ENCODE results near the gene ZFP36L1.

Gene ZFP36L1

DNA sequence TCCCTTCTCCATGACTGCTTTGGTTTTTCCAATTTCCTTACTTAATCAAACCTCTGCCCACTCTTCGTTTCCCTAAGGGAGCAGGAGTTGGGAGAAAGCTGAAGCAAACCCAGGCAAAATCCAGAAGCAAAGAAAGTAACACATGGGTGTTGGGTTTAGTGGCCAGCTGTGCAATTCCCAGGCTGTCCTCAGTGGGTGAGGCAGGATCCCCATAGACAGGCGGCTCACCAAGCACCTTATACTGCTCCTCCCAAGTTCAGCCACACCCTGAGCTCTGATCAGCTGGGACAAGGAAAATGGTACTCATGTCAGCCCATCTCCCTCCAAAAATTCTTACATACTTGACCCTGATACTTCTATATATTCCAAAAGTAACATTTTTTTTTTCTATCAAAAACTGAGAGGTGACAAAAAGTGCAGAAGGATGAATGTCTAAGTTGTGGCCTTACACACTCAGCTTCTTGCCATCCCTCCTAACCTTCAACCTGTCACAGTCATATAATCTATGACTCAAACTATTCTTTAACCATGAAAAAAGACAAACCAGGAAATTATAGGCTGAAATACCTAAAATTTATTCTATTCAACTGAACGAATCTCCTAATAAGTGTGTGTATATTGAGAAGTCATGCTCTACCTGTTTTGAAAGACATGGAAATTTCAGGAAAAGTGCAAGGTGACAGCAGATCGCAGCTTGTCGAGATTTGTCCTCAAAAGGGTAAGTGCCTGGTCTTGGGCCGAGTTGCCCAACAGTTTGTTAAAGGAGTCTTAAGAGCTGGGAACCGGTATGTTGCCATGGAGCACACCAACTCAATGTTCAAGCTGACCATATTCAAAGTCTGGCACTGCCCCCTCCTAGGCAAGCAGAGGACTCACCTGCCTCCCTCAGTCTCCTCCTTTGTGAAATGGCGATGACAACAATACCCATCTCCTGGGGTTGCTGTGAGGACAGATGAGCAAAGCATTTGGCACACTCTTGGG is 17.6 kb upstream of the ZFP36L1 start:
- TF ChIP-seq POLR2A (IDR thresholded peaks at IDR 0.05; ENCODE audit: low read depth, low read length): no peak
- TF ChIP-seq TAF1 (IDR thresholded peaks at IDR 0.05; ENCODE audit: low read depth, low read length): no peak
- no peak for TF ChIP-seq PAX5 (IDR thresholded peaks at IDR 0.05; ENCODE audit: insufficient read depth, low read length, severe bottlenecking)
- no peak for TF ChIP-seq POU2F2 (IDR thresholded peaks at IDR 0.05; ENCODE audit: low read depth, low read length)
- TF ChIP-seq POLR2AphosphoS5 (IDR thresholded peaks at IDR 0.05; ENCODE audit: low read depth, low read length): no peak
- no peak for TF ChIP-seq SPI1 (IDR thresholded peaks at IDR 0.05; ENCODE audit: low read depth, low read length)
- no peak for FAIRE-seq
- no peak for DNase-seq (ENCODE audit: insufficient read length, low spot score)

DNA sequence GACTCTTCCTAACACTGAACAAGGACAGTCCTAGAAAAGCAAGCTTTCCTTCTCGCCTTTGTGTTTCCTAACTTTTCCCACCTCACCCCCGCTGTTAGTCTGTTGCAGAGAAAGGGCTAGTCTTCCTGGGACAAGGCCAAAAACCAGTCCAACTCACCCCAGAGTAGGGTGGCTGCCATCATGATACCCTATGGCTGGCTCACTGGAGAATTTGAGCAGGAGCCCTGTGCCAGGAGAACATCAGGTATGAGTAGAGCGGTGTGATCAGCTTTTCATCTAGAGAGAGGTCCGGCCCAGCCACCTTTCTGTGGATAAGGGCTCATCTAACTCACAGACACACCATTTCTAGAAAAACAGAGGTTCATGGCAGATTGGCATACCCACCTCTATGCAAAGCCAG is 16.7 kb upstream of the ZFP36L1 start:
- DNase-seq (ENCODE audit: insufficient read length, low spot score): no peak
- FAIRE-seq: no peak
- TF ChIP-seq POLR2AphosphoS5 (IDR thresholded peaks at IDR 0.05; ENCODE audit: low read depth, low read length) (no peak), POLR2A (IDR thresholded peaks at IDR 0.05; ENCODE audit: low read depth, low read length) (no peak), POU2F2 (IDR thresholded peaks at IDR 0.05; ENCODE audit: low read depth, low read length) (no peak), SPI1 (IDR thresholded peaks at IDR 0.05; ENCODE audit: low read depth, low read length) (no peak), TAF1 (IDR thresholded peaks at IDR 0.05; ENCODE audit: low read depth, low read length) (no peak), PAX5 (IDR thresholded peaks at IDR 0.05; ENCODE audit: insufficient read depth, low read length, severe bottlenecking) (no peak)

GRCh38 chr14:68808696-68809480 is 16.0 kb upstream of the ZFP36L1 start:
- DNase-seq (ENCODE audit: insufficient read length, low spot score) (no peak), FAIRE-seq (no peak)
- no peak for TF ChIP-seq POLR2A (IDR thresholded peaks at IDR 0.05; ENCODE audit: low read depth, low read length)
- no peak for TF ChIP-seq POU2F2 (IDR thresholded peaks at IDR 0.05; ENCODE audit: low read depth, low read length)
- no peak for TF ChIP-seq PAX5 (IDR thresholded peaks at IDR 0.05; ENCODE audit: insufficient read depth, low read length, severe bottlenecking)
- no peak for TF ChIP-seq TAF1 (IDR thresholded peaks at IDR 0.05; ENCODE audit: low read depth, low read length)
- no peak for TF ChIP-seq POLR2AphosphoS5 (IDR thresholded peaks at IDR 0.05; ENCODE audit: low read depth, low read length)
- no peak for TF ChIP-seq SPI1 (IDR thresholded peaks at IDR 0.05; ENCODE audit: low read depth, low read length)

- TF ChIP-seq POLR2AphosphoS5 (IDR thresholded peaks at IDR 0.05; ENCODE audit: low read depth, low read length): no peak
- no peak for TF ChIP-seq POU2F2 (IDR thresholded peaks at IDR 0.05; ENCODE audit: low read depth, low read length)
- TF ChIP-seq TAF1 (IDR thresholded peaks at IDR 0.05; ENCODE audit: low read depth, low read length): no peak
- TF ChIP-seq SPI1 (IDR thresholded peaks at IDR 0.05; ENCODE audit: low read depth, low read length): no peak
- TF ChIP-seq POLR2A (IDR thresholded peaks at IDR 0.05; ENCODE audit: low read depth, low read length): no peak
- TF ChIP-seq PAX5 (IDR thresholded peaks at IDR 0.05; ENCODE audit: insufficient read depth, low read length, severe bottlenecking): no peak
- DNase-seq (ENCODE audit: insufficient read length, low spot score) (no peak), FAIRE-seq (no peak)
Measured at GRCh38 chr14:68807987-68808386, 15.1 kb upstream of the ZFP36L1 start.

DNA sequence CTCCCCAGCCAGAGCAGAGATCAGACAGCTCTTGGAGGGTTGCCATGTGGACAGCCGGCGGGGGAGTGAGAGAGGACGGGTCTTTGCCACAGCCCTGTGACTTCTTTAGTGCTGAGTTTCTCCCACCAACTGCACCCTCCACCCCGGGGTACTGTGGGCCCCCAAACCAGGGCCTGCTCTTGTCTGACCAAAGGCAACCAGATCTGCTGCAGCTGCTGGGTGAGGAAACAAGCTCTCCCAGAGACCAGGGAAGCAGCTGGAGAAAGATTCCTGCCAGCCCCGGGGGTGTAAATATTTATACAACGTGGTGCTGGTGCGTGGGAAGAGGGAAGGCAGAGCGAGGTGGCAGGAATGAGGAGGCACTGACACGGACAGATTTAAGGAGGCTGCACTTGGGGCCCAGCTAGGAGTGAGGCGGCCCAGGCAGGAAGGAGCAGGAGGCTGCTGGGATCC is 14.3 kb upstream of the ZFP36L1 start:
- TF ChIP-seq POLR2A (IDR thresholded peaks at IDR 0.05; ENCODE audit: low read depth, low read length) (no peak), PAX5 (IDR thresholded peaks at IDR 0.05; ENCODE audit: insufficient read depth, low read length, severe bottlenecking) (no peak), POU2F2 (IDR thresholded peaks at IDR 0.05; ENCODE audit: low read depth, low read length) (no peak), SPI1 (IDR thresholded peaks at IDR 0.05; ENCODE audit: low read depth, low read length) (no peak), POLR2AphosphoS5 (IDR thresholded peaks at IDR 0.05; ENCODE audit: low read depth, low read length) (no peak), TAF1 (IDR thresholded peaks at IDR 0.05; ENCODE audit: low read depth, low read length) (no peak)
- DNase-seq (ENCODE audit: insufficient read length, low spot score) (no peak), FAIRE-seq (no peak)

GRCh38 chr14:68806526-68807147 is 13.8 kb upstream of the ZFP36L1 start:
- DNase-seq (ENCODE audit: insufficient read length, low spot score) (no peak), FAIRE-seq (peak; percentile 85)
- TF ChIP-seq POU2F2 (IDR thresholded peaks at IDR 0.05; ENCODE audit: low read depth, low read length) (no peak), POLR2A (IDR thresholded peaks at IDR 0.05; ENCODE audit: low read depth, low read length) (no peak), SPI1 (IDR thresholded peaks at IDR 0.05; ENCODE audit: low read depth, low read length) (no peak), POLR2AphosphoS5 (IDR thresholded peaks at IDR 0.05; ENCODE audit: low read depth, low read length) (no peak), TAF1 (IDR thresholded peaks at IDR 0.05; ENCODE audit: low read depth, low read length) (no peak), PAX5 (IDR thresholded peaks at IDR 0.05; ENCODE audit: insufficient read depth, low read length, severe bottlenecking) (no peak)

- TF ChIP-seq POLR2A (IDR thresholded peaks at IDR 0.05; ENCODE audit: low read depth, low read length): no peak
- TF ChIP-seq TAF1 (IDR thresholded peaks at IDR 0.05; ENCODE audit: low read depth, low read length): no peak
- TF ChIP-seq POLR2AphosphoS5 (IDR thresholded peaks at IDR 0.05; ENCODE audit: low read depth, low read length): no peak
- no peak for TF ChIP-seq POU2F2 (IDR thresholded peaks at IDR 0.05; ENCODE audit: low read depth, low read length)
- no peak for TF ChIP-seq SPI1 (IDR thresholded peaks at IDR 0.05; ENCODE audit: low read depth, low read length)
- TF ChIP-seq PAX5 (IDR thresholded peaks at IDR 0.05; ENCODE audit: insufficient read depth, low read length, severe bottlenecking): no peak
- no peak for FAIRE-seq
- no peak for DNase-seq (ENCODE audit: insufficient read length, low spot score)
Measured at GRCh38 chr14:68805414-68805813, 12.5 kb upstream of the ZFP36L1 start.

- no peak for DNase-seq (ENCODE audit: insufficient read length, low spot score)
- TF ChIP-seq PAX5 (IDR thresholded peaks at IDR 0.05; ENCODE audit: insufficient read depth, low read length, severe bottlenecking) (no peak), TAF1 (IDR thresholded peaks at IDR 0.05; ENCODE audit: low read depth, low read length) (no peak), POLR2AphosphoS5 (IDR thresholded peaks at IDR 0.05; ENCODE audit: low read depth, low read length) (no peak), POLR2A (IDR thresholded peaks at IDR 0.05; ENCODE audit: low read depth, low read length) (no peak)
- FAIRE-seq: no peak
Measured at GRCh38 chr14:68801631-68802030, 8.8 kb upstream of the ZFP36L1 start.
